ENCODE results near the gene HSP90B1.
A peak's percentile ranks its signal among the peaks of the same experiment; 100 is the strongest.

HSP90B1 gene

DNA sequence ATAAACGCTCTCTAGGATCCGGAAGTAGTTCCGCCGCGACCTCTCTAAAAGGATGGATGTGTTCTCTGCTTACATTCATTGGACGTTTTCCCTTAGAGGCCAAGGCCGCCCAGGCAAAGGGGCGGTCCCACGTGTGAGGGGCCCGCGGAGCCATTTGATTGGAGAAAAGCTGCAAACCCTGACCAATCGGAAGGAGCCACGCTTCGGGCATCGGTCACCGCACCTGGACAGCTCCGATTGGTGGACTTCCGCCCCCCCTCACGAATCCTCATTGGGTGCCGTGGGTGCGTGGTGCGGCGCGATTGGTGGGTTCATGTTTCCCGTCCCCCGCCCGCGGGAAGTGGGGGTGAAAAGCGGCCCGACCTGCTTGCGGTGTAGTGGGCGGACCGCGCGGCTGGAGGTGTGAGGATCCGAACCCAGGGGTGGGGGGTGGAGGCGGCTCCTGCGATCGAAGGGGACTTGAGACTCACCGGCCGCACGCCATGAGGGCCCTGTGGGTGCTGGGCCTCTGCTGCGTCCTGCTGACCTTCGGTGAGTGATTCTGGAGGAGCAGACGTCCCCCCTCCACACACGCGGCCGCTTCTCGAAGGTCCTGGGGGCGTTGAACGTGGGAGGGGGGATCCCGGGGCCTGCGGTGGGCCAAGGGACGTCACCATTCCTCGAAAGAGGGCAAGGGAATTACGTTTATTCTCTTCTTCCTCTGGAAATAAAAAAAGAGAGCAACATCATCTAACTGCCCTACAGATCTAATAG is at the start of gene HSP90B1:
HSP90B1 (plus strand) TSS at position 377 of the 753 bp plus-strand sequence; CDS start at position 483, 106 bp downstream.
- peak; percentile 100 for DNase-seq (ENCODE audit: low spot score)

DNA sequence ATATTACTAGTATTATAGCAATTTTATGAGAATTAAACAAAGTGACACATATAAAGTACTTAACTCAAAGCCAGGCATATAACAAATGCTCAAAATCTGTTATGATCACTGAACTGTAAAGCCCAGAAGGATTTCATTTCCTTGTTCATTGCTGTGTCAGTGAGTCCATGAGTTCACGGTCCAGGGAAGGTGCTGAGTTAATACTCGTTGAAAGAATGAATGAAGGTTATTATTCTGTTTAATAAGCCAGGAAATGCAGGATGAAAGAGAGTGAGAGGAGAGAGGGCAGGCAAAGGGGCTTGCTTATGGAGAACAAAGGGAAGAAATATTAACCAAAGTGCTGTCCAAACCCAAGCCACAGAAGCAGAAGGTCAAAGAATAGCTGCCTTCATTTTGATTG is 48.9 kb upstream of the HSP90B1 start:
- no peak for DNase-seq (ENCODE audit: low spot score)

DNA sequence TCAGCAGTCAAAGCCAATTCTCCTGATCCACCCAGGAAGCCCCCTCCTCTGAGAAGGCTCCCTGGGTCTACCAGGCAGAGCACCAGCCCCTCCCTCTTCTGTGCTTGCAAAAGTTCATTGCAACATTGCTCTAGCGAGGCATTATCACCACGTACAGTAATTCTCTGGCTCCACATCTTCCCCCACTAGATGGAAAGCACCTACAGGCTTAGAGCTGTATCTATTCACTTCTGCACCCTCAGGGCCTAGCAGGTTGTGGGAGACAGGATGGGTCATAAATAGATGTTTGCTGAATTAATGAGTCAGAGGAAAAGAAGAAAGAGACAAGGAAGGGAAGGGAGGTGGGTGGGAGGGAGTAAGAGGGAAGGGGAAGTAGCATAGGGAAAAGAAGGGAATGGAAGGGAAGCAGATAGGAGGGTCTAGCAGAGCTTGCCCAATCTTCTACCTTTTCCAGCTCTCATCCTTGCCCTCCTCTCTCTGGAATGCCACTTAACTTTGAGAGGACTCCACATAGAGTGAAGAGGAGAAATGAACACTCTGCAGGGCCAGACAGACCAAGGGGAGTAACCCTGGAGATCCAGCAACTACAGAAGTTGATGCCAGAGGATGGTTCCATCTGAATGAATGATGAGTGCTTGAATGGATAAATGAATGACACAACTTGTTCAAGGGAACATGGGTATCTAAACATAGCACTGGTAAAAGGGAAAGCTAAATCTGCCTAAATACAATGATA is 47.2 kb upstream of the HSP90B1 start:
- DNase-seq (ENCODE audit: low spot score): no peak

DNA sequence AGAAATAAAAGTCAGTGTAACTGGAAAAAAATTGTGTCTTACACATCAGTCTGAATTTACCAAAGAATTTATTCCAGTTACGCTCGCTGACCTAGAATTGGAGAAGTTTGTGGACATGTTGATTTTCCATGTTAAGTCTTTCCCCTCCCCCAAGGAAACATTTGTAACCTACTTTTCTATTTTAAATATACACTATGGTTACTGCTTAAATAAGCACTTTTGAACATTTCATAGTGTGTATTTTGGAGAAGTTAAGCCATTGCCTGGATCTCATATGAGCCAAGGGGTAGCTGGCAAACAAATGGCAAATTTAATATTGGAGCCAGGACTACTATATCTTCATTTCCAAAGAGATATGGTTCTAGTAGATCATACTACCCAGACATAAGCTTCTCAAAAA is 46.3 kb upstream of the HSP90B1 start:
- DNase-seq (ENCODE audit: low spot score): no peak

DNA sequence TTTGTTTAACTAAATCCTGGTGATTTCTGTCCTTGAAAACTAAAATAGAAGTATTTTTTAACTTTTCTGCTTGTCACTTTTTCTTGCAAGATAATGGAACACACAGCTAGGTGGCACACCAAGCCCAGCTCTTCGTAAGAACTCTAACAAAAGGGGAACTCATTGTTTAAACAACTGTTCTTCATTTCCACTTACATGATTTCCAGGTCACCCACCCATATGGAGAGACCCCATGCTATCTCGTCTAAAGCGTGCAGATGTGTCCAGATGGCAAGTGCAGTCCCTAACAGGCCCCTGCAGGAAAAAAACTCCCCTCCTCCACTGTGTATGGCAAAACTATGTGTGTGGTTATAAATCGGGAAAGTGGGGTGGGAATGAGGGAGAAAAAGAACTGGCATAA is 45.9 kb upstream of the HSP90B1 start:
- DNase-seq (ENCODE audit: low spot score): peak; percentile 10

DNA sequence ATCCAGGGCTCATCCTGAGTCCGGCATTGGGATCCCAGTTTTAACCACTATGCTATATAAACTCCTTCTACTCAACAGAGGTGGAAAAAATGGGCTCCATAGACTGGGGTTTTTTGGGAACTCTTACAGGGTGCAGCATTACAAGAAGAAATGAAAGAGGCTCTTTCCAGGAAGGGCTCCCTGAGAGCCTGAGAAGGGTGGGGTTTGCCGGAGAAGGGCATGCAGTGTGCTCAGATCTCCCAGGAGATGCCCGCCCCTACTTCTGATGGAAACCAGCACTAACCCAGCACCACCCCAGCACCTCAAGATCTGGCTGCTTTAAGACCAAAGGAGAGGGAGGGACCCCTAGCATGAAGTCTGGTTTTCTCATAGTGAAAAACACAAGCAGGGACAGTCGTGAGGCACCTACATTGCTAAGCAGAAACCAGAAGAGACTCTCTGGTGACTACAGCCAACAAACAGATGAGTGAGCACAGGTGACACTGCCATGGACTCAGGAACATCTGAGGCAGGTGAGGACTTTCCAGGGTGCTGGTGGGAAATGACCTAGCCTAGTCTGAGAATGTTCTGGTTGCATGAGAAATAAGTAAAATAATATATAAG is 43.9 kb upstream of the HSP90B1 start:
- DNase-seq (ENCODE audit: low spot score): no peak

DNA sequence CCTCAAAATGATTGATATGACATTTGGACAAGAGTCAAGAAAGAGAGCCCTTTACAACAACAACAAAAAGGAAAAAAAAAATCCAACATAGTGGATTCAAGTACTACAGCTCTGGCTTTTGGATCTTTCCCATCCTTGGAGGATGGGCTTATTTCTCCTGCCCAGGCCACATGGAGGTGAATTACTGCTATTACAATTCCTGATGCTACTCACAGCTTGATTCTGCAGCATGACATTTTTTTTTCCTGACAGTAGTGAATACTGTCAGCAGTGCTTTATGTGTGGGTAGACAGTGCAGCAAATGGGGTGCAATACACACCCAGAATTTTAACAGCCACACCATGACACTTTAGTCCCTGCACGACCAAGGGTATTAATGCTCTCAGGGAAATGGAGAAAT is 42.5 kb upstream of the HSP90B1 start:
- no peak for DNase-seq (ENCODE audit: low spot score)

DNA sequence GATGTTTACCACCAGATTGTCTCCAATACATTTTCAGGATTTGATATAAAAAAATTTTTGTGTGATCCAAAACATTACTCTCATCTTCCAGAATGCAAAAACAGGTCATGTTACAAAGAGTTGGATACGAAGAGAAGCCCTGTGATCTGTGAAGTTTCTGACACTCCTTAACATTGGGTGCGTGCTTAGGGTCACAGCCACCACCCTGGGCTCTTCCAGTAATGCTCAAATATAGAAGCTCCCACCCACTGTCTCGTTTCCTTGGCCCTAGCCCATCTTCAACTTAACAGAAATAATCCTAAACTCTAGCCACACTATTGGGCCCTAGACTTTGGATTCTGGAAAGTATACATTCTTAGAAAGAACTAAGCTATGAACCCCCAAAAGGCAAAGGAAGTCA is 32.9 kb upstream of the HSP90B1 start:
- DNase-seq (ENCODE audit: low spot score): no peak

DNA sequence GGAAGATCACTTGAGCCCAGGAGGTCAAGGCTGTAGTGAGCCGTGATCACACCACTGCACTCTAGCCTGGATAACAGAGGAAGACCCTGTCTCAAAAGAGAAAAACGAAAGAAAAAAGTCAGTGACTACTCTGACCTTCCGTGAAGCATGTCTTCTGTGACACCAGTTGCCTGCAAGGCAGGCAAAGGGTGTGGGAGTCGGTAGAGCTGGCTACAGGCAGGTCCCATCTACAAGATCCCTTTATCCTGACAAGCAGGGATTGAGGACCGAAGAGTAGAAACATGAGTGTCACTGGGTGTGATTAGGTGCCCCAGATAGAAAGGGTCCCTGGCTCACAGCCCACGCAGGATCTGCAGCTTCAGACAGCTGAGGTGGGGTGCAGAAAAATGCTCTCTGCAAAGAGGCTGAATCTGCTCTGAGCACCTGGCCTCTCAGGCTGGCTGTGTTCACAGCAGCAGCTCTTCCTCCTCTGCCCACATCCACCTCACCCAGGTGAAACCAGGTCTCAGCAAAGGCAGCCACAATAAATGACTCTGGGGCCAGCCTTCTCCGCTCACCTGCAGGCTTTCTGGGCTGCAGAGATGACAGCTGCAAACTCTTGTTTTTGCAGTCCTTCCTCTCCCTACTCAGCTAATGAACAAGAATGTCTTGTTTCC is 28.6 kb upstream of the HSP90B1 start:
- no peak for DNase-seq (ENCODE audit: low spot score)

DNA sequence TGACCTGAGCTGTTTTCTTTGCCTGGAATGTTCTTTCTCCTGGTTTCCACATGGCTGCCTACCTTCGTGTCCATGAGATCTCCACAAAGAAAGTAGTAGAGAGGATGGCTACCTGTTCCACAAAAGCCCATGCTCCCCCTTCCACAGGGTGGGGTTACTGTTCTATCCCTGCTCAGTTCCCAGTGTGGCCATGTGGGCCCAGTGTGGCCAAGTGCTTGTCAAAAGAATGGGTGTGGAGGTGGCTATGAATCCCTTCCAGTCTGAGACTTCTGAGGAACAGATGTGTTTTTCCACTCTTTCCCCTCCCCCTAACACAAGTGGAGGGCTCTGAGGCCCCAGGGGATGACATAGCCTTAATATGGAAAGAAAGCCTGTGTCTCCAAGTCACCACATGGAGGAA is 26.2 kb upstream of the HSP90B1 start:
- no peak for DNase-seq (ENCODE audit: low spot score)

DNA sequence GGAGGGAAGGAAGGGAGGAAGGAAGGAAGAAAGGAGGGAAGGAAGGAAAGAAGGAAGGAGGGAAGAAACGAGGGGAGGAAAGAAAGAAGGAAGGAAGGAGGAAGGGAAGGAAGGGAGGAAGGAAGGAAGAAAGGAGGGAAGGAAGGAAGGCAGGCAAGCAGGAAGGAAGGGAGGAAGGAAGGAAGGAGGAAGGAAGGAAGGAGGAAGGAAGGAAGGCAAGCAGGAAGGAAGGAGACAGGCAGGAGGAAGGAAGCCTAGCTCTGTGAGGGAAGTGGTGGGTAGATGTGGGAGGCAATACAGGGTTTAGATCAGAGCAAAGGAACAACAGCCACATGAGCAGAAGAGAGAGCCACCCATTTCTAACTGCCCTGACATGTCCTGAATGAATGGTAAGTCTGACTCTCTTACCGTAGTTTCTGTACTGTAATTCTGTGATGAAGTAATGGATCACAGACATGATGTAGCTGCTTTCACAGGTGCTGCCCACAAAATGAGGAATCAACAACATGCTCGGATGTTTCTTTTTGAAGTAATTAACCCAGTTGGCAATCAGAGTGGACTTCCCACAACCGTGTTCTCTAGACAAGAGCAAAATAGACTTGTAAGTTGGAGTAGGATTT is 24.4 kb upstream of the HSP90B1 start:
- DNase-seq (ENCODE audit: low spot score): no peak

DNA sequence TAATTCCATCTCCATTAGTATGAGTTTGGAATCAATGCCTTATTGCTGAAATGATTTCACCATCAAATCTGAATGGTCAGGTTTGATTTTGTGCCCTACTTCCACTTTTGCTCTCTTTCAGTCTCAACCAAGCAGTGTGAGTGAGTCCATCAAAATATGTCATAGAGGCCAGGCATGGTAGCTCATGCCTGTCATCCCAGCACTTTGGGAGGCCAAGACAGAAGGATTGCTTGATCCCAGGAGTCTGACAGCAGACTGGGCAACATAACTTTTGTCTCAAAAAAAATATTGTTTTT is 22.0 kb upstream of the HSP90B1 start:
- no peak for DNase-seq (ENCODE audit: low spot score)

DNA sequence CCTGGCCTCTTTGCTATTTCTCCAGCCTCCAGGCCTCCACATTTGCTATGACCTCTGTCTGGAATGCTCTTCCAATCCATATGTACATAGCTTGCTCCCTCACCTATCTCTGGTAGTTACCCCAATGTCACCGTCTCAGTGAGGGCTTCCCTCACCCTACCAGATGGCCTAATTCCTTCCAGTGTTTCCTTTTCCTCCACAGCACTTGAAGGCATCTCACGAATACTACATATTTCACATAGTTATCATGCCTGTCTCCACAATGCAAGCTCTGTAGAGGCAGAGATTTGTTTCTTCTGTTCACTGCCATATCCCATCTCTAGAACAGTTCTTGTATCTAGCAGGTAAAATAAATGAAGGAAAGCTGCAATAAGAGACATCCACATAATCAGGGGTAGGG is 21.3 kb upstream of the HSP90B1 start:
- no peak for DNase-seq (ENCODE audit: low spot score)

DNA sequence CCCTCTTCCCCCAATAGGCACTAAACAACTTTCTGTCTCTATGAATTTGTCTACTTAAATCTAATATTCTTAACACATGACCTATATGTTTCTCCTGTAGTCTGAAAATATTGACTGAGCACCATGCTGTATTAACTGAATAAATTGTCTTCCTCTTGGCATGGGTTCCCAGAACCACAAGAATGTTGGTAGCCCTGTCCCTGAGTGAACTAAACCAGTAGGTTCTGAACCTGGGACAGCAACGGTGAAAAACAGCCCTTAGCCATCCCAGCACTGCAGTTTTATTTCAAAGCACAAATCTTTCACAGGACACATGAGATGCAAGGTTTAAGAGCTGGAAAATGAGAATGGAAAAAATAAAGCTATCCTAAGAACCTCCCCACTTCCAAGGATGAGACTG is 20.4 kb upstream of the HSP90B1 start:
- no peak for DNase-seq (ENCODE audit: low spot score)

DNA sequence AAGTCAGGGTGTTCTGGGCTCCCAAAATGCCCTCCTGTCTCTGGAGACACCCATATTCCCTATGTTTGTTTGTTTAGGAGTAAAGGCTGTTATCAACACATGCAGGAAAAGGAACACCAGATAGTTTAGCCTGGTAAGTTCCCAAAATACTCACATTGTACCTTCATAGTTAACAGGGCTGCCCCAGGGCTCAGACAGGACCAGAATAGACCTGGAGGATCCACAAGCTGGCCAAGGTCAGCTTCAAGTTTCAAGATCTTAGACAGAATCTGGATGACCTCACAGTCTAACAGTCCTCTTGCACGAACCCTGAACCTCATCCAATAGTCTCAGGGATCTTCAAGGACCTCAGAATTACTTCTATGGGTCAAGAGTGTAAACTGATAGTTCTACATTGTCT is 18.1 kb upstream of the HSP90B1 start:
- no peak for DNase-seq (ENCODE audit: low spot score)

DNA sequence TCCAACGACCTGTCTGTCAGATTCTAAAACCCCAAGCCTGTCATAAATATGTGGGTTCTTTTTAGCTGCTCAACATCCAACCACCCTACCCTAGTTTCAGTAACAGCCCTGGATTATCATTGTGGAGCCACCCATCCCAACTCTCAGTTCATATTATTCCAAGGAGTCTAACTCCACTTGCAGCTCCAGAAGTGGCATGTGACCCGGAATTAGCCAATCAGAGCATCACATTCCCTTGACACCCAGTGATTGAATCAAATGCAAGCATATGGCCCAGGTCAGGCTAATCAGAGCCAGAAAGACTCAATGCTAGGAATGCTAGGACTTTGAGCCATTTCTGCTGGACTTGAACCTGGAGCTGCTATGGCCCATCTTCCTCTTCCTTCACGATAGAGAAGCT is 17.1 kb upstream of the HSP90B1 start:
- DNase-seq (ENCODE audit: low spot score): no peak

DNA sequence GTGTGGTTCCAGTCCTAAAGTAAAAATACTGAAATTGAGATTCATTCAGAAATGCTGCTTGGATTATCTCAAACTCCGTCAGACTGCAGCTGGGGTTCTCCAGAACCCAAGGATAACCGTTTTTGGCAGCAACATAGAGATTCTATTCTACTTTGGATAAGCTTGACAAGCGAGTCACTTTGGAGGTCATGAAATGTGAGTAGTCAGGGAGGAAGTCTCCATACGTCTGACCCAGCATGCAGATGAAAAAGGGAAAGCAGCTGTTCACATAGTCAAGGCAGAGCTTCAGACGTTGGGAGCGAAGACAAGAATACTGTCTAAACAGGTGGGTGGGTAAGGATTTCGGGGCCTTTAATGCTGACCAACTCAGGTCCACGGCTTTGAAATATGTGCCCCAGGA is 14.9 kb upstream of the HSP90B1 start:
- DNase-seq (ENCODE audit: low spot score): no peak

DNA sequence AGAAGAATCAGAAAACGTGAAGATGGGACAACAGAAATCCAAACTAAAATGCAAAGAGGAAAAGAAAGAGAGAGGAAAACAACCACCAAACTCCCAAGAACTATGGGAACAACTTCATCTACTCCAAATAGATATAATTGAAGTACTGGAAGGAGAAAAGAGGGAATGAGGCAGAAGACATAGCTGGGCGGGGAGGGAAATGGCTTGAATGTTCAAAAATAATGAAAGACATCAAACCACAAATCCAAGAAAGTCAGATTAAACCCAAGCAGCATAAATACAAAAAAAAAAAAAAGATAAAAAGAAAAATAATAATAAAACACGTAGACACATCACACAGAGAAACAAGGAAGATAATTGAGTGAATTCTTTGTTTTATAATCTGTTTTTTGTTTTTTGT is 12.3 kb upstream of the HSP90B1 start:
- no peak for DNase-seq (ENCODE audit: low spot score)

DNA sequence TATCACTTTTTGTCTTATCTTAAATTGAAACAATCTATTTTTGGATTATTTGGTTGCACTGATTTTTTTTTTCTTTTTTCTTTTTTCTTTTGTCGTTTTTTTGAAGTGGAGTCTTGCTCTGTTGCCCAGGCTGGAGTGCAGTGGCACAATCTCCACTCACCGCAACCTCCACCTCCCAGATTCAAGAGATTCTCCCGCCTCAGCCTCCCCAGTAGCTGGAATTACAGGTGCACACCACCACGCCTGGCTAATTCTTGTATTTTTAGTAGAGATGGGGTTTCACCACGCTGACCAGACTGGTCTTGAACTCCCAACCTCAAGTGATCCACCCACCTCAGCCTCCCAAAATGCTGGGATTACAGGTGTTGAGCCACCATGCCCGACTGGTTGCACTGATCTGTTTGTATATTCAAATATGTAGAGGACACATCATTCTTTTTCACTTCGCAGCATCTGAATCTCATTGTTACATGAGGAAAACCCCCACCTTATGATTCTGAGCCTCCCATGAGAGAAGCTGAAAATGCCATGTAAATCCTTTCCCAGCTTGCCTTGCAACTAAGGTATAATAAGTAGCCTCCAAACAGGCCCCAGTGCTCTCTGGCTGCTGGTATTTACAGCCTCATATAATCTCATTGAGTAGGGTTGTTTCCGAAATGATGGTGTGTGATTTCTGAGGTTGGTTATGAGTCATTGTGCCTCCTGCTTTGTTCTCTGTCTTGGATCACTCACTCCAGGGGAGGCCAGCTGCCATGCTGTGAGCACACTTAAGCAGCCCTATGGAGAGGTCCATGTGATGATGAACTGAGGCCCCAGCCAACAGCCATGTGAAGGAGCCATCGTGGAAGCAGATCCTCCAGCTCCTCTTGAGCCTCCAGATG is 5.2 kb upstream of the HSP90B1 start:
- no peak for DNase-seq (ENCODE audit: low spot score)

DNA sequence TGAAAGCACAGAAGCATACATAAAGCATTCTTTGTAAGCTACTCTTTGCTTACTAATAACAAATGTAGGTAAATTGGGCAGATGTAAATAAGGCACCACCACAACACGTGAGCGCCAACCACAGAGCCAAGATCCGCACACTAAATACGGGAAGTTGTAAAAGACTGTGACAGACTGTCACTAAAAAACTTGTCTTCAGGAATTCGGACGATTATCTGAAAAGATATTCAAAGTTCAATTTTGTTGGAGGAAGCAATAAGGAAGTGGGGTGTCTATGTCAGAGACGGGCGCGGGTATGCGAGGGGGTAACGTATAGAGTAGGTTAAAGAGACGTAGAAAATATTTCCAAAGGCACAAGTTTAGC is 1.5 kb upstream of the HSP90B1 start:
- peak; percentile 27 for DNase-seq (ENCODE audit: low spot score)

DNA sequence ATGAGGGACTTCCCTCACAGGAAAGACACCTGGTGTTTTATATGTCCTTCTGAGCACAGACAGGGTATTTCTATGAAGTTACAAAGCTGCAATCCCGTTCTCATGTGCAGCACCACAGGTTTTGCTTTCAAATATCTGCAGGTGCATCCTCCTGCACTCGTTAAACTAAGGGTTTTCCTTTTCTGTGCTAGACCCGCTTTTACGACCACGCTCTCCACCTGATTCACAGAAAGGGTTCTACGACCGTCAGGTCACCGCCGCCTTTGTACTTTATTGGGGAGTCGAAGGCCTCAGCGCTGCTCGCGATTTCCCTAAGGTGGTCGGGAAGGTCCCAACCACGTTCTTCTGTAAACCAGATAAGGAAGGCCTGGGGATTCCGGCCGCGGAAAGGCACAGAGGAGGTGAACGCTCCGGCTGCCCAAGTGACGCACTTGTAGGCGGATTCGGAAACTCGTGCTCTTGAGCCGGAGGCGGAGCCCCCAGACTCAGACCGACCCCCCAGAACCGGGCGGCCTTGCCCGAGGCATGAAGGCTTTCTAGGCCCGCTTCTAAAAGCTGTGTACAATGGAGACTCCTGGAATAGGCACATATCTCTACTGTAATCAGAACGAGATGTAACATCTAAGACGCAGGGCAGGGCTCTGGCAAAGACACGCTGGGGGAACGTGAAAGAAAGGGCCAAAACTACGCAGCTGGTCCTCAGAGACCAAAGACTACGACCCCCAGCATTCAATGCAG is 995 bp upstream of the HSP90B1 start:
- peak; percentile 95 for DNase-seq (ENCODE audit: low spot score)
